Stimulated activated CD4-positive, alpha-beta T cell treated with anti-CD3 and anti-CD28 coated beads, Interleukin-12 subunit alpha, Interleukin-12 subunit beta, amount 100 ng/mL, for 24 hours (primary cell): ENCODE measurements around the gene PLEKHH1.
A peak's percentile ranks its signal among the peaks of the same experiment; 100 is the strongest.

Source experiments
- DNase-seq, 2 experiments: peaks; one replicate each; pipeline ENCODE4 v3.0.0-alpha.2; 2020; ENCODE audit warnings: low read depth in 2 of 2

Gene PLEKHH1

DNA sequence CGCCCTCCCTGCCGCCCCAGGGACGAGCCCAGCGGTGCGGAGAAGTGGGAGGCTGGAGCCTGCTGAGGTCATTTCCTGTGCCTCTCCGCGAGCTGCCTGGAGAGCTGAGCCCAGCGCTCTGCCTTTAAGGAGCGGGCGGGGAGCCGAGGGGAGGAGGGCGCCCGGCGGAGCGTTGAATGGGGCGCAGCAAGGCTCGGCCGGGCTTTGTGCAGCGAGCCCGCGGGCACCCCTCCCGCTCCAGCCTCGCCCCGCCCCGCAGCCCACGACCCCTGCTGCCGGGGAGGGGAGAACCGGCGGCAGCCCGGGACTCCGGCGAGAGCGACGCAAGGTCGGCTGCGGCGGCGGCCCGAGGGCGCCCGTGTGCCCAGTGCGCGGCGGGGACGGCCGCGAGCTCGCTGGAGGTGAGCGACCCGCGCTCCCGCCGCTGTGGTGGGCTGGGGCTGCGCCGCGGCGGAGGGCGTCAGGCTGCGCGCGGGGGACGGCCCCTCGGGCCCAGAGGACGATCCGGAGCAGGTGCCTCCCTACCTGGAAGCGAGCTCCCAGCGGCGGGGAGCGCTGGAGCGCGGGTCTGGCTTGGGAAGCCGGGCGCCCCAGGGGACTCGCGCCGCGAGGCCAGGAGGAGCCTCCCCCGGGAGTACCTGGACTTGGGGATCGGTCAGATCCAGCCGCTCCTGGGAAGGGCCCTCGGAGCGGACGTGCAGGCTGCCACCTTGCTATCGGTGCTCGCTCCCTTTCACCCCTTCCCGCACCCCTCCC, at the start of gene PLEKHH1:
TSS of gene PLEKHH1 (plus strand) at position 293 of the 756 bp plus-strand sequence. CDS start 8,578 bp downstream, outside the sequence.
- peak in 1 of 2 experiments; percentile 57 for DNase-seq

DNA sequence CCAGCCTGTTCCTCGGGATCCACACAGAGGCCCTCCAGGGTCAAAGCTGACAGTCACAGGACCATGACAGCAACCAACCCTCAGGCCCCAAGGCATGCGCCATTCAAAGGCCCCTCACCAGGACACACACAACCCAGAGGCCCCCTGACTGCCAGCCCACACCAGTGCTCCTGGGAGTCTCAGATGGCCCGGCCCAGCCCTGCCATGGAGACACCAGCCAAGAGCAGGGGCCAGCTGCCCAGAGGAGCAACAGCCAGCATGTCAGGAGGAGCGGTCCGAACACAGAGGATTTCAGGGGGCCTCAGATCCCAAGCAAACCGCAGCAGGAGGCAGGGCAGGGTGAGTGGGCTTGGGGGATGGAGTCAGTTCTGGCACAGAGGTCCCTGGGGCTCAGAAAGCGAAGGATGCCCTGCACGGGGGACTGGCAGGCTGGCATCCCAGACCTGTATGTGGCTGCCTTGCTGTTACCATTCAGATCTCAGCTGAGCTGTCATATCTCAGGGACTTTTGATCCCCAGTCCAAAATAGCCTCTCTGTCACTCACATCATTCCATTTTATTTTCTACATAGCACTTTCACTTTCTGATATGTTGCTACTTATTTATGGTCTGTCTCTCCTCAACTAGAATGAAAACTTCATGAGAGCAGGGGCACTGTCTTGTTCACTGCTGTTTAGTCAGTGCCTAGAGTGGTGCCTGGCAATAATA, 49.4 kb upstream of the PLEKHH1 start:
- no peak for DNase-seq

DNA sequence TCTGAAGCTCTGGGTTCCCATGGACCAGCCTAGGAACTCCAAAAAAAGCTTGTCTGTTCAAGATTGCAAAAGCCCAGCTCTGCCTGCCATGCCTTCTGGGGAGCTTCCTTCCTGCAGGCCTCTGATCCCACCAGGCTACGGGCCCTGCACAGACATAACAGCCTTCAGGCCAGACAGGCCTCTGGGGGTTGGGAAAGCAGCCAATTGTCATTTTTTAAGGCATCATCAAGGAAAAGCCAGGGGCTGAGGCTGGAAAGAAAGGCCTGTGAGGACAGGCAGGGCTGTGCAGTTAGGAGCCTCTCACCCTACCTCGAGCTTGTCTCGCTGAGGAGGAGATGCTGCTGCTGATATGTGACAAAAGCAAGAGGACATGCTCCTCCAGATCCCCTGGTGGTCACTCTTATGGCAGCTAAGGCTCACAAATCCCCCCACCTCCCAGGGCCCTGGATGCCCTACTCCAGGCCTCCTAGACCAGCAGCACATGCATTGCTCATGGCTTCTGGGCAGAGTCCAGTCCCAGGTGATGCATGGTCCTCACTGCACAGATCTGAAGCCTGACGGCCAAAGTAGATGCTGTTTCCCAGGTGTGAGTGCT, 47.5 kb upstream of the PLEKHH1 start:
- no peak for DNase-seq

DNA sequence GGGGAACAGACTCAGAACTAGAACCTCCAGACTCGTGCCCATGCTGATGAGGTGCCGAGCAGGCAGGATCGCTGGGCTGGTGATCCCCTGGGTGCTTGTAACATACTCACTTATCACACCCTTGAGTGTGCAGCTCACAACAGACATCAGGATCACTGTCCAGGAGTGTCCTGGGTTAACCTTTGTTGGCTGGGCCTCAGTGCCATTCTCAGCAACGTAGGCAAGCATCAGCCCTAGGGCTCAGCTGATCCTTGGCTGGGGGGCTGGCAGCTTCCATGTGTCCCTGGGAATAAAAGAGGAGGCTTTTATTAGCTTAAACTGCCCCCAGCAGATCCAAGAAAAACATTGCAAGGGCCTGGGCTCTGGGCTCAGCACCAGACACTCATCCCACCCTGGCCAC, 46.2 kb upstream of the PLEKHH1 start:
- DNase-seq, result no peak

DNA sequence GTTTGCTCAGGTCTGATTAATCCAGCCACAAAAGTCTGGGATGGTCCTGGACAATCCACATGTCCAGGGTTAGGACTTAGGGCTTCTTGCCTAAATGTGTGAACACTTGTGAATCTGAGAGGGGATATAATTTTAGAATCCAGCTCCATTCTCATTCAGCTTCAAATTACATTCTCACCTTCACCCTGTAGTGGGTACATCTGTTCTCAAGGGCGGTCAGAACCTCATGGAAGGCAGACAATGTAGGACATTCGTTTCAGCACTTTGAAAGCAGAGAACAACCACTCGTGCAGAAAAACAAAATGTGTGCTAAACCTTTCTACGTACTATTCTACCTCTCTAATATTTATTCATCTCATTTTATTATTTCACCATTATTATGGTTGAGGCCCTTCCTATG, 45.8 kb upstream of the PLEKHH1 start:
- DNase-seq, result no peak

DNA sequence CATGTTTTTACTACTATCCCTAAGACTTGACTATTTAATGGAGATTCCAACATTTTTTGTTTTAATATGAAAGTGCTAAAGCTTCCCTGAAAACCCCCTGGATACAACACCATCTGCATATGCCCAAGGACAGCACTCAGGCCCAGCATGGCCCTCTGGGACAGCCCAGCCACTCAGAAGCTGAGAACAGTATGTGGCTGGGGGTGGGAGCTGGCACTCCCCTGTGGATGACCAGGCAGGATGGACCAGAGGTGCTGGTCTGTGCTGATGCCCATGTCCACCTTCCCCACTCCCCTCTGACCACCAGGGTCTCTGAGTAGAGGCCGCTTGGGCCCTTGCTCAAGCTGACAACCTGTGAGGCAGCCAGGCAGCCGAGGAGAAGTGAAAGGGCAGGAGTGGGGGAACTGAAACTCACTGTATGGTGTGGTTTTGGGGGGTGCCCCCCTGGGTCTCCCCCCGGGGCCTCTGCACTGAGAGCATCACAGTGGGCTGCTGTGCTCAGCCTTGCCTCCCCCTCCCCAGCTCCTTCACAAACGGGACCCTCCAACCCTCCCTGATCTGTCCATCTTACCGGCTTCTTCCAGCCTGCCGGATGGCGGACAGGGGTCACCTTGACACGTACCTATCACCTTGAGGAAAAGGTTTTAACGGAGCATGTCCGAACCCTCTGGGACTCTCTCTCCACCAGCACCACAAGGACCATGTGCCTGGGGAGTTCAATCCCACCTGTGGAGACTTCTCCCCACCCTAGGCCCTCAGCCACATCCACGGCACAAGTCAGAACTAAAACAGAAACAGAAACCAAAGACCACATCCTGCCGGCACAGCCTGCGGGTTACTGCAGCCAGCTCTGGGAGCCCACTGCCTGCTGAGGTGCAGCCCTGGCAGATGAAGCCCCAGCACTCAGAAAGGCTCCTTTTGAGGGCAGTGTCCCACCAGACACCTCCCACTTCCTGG, 44.9 kb upstream of the PLEKHH1 start, which contains the start of gene TMEM229B:
TSS of gene TMEM229B (minus strand) at position 785 of the 957 bp plus-strand sequence. CDS start 14,798 bp downstream, outside the sequence.
- DNase-seq, result peak; percentile 40 to 67

DNA sequence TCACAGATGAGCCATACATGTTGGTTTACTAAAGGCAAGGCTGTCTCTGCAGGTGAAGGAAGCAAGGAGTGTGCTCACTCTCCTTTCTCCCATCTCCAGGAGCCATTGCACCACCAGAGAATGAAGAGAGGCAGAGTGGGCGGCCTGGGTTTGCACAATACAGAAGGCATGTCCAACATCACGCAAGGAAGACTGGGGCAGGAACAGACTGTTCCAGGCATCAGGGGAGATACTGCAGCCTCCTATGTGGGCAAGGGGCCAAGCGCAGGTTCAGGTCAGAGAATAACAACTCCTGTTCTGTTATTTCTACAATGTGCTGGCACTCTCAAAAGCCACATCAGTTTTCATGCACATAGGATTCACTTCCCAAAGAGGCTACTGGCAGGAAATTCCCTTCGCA, 42.9 kb upstream of the PLEKHH1 start:
- DNase-seq, result no peak

DNA sequence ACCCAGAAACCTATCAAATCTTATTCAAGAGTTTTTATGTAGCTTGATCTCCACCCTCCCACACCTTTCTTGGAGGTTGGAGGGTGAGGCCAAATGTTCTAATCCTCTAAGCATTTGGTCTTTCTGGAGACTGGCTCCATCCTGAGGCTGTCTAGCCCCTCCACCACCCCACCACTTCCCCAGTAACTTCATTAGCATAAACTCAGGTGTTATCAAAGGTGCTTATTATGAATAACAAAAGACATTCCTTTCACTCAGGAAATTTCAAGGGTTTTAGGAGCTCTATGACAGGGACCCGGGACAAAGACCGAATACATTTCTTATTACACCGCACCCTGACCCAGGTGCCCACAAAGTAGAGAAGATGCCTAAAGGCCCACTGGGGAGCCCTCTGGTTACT, 41.8 kb upstream of the PLEKHH1 start:
- no peak for DNase-seq

DNA sequence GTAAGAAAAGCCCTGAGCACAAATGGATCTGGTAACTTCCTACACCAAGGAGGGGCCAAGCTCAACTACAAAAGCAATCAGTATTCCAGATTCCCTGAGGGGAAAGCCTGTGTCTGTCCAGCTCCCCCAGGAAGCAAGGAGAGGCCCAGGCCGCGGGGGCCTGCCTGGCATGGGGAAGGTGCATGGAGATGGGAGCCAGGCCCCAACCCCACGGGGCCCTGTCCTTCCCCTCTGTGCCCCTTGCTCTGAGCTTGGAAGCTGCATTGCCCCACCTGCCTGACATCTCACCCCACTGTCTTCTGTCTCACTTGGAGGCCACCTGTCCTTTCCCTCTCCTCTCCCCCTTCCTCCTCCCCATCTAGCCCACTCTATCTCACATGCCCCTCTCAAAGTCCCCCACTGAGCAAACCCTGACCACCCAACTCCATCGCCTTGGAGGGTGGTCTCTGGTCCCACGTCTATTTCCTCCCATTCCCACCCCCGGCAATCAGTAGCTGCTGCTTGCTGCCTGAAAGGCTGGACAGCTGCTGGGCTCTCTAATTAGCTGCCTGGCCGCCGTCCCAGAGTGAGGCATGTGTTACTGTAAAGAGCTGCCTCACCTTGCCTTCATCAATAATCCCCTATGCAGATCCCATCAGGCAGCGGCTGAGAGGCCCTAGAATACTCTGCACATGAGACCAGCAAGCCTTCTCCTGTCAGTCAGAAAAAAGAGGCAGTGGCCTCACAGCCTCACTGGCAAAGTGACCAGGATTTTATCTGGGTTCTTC, 41.2 kb upstream of the PLEKHH1 start:
- DNase-seq, result no peak

DNA sequence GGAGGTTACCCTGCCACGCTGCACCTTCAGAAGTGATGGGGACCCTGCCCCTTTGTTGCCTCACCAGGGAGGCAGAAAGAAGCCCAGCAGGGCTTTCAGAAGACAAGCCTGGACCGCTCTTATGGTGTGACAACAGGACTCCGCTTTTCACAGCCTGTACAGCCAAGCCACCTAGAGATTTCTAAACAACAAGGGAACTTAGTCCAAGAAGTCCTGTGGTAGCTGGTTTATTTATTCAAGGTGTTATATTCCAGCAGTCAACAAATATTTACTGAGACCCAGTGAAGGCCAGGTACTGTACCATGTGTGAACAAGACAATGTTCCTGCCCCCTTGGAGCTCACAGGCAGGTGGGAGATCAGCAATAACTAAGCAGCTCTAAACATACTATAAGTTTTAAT, 40.6 kb upstream of the PLEKHH1 start:
- DNase-seq, result no peak

DNA sequence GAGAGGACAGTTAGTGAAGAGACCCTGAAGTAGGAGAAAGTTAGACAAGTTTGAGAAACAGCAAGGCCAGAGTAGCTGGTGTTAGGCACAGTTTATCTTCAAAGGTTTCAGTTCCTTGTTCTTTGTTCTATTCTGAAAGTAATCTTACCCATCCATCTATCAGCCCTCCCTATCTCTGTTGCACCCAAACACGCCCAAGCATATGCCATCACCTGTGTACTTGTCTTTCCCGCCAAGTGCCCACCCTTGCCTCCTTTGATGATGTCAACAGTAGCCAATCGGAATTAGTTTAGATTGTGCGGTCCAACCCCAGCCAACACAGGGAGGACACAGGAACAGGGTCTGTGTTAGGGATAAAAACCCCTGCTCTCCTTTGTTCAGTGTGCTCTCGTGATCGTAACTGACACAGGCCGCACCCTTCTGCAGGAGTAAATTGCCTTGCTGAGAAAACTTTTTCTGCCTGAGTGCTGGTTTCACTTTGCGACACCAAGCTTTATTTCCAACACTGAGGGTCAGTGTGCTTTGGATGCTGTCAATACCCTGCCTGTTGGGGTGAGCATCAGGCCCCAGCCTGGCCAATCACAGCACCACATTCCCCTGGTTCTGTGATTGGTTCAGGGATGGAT, 39.9 kb upstream of the PLEKHH1 start:
- no peak for DNase-seq

DNA sequence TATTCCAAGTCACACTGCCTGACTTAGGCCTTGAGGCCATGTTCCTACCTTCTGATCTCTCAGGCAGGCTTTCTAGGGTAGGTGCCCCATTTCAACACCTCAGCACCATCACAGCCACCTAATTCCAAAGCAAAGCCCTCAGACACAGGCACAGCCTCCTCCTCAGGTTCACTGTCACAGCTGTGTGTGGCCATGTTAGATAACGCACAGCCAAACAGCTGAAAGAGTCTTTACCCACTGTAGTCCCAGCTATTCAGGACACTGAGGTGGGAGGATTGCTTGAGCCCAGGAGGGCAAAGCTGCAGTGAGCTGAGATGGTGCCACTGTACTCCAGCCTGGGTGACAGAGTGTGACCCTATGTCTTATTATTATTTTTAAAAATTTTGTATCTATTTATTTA, 37.3 kb upstream of the PLEKHH1 start:
- DNase-seq, result no peak

DNA sequence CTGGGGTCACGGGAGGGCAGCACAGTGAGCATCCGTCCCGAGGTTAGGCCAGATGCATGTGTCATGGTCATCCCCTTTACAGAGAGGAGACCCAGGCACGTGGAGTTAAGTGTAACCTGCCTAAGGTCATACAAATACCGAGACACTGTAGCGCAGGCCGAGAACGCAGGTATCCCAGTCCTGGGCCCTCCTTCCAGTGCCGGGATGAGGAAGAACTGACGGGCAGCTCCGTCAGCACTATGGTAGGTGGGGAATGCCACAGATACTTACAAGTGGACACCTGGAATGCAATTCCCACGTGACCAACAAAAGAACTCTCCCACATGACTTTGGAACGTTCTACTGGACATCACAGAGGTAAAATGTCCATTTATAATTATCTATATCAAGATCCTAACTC, 35.9 kb upstream of the PLEKHH1 start:
- DNase-seq, result no peak

DNA sequence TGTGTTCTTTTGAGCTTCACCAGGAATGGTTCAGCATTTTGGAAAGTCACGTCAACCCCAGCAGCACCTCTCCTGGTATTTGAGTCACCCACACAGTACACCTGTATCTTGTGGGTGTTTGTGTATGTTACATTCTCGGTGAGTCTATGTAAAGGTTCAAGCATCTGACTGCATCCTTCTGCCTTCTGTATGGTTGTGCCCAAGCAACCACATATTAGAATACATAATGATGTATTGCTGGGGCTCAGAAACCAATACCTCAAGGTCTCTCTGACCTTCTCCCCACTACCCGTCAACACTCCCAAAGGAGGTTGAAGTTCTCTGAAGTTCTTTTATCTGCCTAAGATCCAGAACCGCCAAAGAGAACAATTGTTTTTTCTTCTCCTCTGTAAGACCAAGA, 35.4 kb upstream of the PLEKHH1 start:
- no peak for DNase-seq

DNA sequence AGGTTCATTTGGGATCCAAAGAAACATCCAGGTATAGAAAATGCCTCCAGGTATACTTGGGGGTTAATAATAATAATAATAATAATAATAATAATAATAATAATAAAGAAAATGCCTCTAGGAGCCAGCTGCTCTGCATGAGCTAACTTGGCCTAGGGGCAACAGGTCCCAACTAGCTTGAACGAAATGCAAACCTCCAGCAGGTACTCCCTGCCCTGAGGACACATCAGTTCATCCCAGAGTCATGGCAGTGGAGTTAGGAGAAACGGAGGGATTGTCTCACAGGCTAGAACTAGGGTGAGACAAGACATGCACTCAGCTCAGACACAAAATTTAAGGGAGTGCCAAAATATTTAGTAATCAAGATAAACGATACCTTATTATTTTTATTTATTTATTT, 32.1 kb upstream of the PLEKHH1 start:
- DNase-seq, result no peak

DNA sequence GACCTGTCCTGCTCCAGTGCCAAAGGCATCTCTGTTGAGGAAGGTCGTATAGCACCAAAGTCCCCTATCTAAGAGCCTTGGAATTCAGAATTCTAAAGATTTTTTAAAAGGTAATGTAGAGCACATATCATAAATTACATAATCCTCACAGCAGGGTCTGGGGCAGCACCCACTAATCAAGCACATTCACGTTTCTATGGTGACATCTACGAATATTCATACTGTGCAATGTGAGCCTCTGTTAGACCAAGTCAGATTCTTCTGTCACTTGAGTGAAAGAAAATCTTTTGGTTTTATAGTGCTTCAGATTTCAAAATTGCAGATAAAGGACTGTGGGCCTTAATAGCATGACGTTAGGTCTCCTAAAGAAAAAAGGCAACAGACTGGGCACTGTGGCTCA, 31.4 kb upstream of the PLEKHH1 start:
- DNase-seq, result no peak

DNA sequence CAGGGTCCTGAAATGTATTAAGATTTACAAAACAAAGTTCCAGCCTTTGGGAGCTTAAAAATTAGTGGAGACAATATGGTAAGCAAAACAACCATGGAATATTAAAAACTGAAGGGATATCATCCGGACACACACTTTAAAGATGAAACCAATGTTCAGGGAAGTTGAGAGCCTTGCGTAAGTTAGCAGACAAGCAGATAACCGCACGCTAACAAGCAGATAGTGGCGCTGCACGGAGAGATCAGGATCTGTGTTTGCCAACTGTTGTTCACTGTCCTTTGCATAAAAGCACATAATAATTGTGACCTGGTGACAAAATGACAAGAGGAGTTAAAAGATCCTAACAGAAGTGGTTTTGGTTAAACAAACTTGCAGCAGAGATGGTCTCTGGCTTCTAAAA, 30.2 kb upstream of the PLEKHH1 start:
- no peak for DNase-seq

DNA sequence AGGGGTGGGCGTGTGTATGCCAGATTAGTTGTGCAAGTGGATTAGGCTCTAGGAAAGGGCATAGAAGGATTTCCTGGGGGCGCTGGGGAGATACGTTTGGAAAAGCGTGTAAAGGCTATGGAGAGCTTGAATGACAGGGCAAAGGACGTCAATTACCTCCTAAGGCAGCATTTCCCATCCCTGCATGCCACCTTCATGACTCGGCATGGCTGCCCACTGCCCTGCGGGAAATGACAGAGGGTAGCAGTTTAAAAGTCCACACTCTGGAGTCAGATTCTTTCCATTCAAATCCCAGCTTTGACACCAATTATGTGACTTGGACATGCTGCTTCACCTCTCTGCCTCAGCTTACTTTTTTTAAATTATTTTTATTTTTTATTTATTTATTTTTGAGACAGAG, 29.8 kb upstream of the PLEKHH1 start:
- no peak for DNase-seq

DNA sequence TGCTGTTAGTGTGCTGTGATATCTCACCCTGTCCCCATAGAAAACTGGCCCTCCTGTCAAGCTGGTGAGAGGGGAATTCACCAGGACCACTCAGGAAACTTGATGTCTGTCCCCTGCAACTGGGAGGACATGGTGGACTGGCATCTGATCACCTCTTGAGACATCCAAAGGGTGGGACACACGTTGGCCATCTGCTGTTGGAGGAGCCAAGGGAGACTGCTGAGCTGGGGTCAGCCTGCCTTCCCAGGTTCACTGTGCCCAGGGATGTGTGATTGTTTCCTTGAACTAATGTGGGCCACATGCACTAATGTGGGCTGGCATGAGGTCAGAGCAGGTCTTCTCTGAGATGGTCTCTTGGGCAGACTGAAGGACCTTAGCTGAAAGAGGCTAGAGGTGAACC, 27.8 kb upstream of the PLEKHH1 start:
- no peak for DNase-seq

DNA sequence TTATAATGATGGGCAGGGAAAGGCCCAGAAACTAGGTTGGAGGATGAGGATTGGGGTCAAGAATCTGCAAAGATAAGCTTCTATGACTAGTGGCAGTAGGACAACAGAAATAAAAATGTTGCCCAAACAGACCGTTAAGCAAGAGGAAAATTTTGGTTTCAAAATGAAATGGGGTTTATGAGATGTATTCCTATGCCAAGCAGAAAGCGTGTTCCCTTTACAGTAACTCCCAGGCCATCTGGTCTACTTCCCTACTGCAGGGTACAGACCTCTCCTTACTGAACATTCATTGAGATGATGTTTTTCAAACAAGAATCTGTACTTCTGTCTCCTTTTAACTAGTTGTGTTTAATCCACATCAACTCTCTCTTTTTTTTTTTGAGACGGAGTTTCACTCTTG, 24.1 kb upstream of the PLEKHH1 start:
- DNase-seq, result no peak

DNA sequence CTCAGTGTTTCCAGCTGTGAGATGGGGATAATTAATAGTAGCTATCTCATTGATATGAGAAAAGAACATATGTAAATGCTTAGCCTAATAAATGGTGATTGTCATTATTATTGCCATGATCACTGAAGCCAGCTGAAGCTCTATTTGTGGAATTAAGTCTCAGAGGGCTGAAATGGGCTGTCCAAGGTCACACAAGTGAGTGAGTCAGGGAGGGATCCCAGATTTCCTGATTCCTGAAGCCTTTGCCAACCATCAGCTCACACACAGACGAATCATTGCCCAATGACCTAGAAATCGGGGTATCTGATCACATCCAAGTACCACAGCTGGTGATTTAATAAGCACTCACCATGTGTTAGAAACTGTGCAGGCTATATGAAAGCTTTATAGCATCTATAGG, 23.0 kb upstream of the PLEKHH1 start:
- no peak for DNase-seq
